T-helper 2 cell (primary cell): ENCODE results near the gene RETSAT.
"Not testable (repeated sequence)": the region's sequence is repeated elsewhere in the genome, so short reads cannot be mapped to it uniquely, and the experiment has no call there.

Source experiments
- DNase-seq, 5 experiments: peaks; one replicate each; pipeline versions ENCODE4 v3.0.0 to v3.0.0-alpha.2; 2012 to 2022

RETSAT gene

DNA sequence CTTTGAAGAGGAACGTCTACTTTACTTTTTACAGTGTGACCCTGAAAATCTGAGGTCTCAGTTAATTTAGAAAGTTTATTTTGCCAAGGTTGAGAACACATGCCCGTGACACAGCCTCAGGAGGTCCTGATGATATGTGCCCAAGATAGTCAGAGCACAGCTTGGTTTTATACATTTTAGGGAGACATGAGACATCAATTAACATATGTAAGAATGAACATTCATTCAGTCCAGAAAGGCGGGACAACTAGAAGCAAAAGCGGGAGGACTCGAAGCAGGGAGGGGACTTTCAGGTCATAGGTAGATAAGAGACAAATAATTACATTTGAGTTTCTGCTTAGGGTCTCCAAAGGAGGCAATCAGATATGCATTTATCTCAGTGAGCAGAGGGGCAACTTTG, 23.9 kb upstream of the RETSAT start:
- DNase-seq: no peak

DNA sequence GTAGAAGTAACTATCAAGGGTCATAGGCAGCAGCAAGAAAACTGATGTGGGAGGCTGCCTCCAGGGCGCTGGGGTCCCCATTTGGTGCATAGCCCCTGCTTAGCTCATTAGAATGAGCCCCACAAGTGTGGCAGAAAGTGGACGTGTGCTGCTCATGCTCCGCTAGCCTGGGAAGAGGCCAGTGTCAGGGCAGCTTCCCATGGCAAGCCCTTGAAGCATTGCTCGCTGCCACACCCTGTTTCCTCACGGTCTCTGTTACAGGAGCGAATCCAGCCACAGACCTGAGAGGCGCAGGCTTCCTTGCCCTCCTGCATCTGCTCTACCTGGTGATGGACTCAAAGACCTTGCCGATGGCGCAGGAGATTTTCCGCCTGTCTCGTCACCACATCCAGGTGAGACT, 22.8 kb upstream of the RETSAT start:
- no peak for DNase-seq

DNA sequence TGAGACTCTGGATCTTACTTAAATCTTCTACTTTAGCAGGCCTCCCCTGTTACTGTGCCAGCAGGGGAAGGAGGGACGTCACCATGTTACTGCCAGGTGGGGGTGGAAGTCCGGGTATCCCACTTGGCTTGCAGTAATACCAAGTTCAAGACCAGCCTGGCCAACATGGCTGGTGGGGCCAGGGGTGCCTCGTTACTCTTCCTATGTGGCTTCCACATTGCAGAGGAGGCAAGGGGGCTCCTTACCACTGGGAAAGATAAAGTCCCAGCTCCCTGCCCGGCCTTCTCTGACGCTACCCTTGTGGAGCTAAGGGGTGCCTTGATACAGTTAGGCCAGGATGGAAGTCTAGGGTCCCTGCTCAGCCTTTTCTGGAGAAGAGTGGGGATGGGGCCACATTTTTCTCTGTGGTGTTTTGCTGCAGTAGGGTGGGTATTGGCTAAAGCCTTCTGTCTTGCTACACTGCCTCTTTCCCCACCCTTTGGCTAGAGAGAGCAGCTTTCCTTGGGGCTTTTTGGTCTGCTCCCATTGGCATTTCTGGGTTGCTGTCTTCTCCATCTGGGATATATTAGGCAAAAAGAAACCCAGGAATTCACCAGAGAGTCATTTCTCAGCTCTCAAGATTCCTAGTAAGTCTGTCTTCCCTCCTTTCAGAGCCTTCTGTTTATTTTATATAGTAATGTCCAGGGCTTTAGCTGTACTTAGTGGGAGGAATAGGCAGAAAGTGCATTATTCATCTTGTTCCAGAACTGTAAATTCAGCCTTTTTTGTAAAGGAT, 22.1 kb upstream of the RETSAT start:
- no peak for DNase-seq

DNA sequence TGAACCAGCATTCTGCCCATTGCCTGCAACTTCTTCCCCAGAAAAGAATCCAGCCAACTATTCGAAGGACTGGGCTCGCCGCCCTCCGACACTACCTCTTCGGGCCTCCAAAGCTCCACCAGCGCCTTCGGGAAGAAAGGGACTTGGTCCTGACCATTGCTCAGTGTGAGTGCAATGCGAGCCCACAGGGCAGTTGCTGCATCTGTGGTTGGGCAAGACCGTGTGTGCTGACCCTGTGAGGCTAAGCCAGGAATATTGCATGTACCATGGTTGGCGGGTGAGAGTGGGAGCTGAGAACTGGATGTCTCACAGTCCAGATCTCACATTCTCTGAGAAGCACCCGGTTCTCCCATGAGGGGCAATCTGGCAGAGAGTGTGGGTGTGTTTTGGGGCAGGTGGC, 16.7 kb upstream of the RETSAT start:
- DNase-seq: no peak

DNA sequence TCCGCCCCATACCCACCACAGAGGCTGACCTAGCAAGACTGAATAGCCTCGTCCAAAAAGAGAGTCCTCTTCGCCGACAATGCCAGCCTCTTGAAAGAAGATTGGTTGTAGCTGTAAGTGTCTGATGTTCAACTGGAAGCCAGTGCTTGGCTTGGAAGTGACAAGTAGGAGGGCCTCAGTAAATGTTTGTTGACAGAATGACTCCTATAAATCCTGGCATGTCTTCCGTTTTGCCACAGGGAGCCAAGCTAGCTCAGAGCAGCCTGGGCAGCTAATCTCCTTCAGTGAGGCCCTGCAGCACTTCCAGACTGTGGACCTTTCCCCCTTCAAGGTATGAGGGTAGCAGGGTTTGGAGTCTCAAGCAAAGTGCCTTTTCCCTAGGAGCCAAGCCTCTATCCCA, 15.2 kb upstream of the RETSAT start:
- no peak for DNase-seq

DNA sequence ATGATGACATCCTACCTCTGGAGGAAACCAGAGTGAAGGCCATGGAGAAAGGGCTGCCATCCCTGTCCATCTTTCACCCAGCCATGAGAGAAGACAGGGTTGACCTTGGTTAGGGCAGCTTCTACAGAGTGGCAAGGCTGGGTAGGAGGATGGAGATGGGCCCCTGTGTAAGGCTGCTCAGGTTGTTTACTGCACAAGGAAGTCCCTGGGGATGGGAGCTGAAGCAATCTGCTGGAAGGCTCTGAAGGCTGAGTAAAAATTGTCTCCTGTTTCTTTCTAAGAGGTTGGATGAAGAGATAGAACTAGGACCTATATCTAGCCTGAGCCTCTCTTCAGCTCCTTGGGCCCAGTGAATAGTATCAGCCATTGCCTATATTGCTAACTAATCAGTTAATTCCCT, 14.6 kb upstream of the RETSAT start:
- no peak for DNase-seq

DNA sequence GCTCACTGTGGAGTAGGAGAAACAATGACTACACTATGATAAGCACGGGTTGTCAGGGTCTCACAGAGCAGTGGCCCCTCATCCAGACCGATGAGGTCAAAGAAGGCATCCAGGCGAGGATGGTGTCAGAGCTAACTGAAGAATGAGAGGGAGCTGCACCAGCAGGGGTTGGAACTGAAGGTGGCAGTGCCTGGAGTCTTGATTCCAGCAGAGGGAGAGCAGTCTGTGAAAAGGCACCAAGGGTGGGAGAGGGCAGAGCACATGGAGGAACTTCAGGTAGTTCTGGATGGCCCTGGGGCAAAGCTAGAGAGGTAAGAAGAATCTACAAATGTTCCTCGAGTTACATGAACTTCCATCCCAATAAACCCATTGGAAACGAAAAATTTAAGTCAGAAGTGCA, 12.9 kb upstream of the RETSAT start:
- DNase-seq: no peak

DNA sequence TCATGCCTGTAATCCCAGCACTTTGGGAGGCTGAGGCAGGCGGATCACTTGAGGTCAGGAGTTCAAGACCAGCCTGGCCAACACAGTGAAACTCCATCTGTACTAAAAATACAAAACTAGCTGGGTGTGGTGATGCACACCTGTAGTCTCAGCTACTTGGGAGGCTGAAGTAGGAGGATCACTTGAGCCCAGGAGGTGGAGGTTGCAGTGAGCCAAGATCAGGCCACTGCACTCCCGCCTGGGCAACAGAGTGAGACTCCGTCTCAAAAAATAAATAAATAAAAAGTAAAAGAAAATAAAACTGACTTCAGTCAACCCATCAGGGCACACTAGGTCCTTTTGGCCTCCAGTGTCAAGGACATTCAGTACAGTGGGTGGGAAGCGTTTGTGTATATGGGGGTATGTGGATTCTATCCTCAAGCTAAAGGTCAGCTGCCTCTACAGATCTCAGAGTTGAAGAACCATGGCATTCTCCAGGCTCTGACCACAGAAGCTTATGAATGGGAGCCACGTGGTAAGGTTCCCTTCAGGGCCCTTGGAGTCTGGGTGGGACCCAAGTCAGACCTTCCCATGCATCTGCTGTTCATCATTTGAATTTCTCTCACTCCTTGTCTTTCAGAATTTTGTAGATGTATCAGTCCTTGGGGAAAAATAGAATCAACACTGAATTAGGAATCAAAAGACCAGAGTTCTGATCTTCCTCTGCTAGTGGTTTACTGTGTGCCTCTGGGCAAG, 8.5 kb upstream of the RETSAT start:
- DNase-seq: not testable (repeated sequence)

DNA sequence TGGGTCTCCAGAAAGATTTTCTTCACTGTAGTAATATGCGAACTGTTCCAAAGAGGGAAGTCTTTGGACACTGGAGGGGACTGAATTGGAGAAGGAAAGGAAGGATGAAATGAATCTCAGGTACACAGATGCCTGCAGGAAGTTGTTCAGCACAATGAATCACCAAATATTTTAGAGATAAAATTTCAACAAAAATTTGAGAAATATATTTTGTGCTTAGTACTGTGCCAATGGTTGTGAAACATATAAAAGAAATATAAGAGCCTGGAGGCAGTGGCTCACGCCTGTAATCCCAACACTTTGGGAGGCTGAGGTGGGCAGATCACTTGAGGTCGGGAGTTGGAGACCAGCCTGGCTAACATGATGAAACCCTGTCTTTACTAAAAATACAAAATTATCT, 3.4 kb upstream of the RETSAT start:
- no peak for DNase-seq

DNA sequence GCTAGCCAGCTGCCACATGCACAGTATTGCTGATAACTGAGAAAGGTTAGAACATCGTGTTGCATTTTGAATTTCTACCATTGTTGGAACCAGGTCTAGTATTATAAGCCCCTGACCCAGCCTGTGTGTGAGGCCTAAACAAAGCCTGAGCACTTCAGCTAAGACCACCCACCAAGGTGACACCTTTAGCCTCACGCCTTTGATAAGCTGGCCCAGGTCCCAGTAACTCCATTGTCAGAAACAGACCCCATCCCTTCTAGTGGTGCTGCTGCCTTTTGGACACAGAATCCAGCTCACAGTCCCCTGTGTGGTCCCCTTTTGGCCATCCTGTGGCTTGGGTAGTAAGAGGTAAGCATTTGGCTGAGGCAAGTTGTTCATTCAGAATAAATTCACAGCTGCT, 1.9 kb upstream of the RETSAT start:
- no peak for DNase-seq

DNA sequence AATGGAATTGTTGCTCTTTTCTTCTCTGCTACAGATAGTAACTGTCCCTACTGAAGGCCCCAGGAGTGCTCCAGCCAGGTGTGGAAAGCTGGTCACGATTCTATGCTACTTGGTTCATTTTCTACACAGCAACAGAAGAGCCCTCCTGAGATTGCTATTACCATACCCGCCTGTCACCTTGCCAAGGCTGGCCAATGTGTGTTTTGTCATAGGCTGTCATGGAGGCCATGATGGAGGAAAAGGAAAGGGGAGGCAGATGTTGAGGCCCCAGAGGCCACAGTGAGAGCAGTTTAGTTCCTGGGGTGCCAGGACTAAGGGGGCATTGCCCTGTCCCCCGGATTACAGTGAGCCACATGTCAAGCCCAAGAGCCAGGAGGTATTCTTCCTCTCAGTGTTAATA, 1.2 kb upstream of the RETSAT start:
- DNase-seq: peak in 1 of 5 experiments; percentile 24

DNA sequence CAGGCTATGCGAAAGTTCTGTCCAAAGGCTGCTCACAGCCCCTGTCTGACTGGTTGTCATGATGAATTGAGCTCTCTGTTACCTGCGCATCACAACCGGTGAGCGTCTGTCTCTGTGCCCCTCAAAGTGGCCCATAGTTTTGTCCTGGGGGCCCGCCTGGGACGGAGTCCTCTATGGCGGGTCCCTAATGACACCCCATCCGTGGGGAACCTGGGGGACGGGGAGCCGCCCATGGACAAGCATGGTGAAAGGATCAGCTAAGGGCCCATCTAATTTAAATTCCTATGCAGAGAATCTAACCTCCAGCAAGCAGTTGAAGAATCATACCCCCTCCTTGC, 714 bp upstream of the RETSAT start:
- peak in 1 of 5 experiments; percentile 2 for DNase-seq

DNA sequence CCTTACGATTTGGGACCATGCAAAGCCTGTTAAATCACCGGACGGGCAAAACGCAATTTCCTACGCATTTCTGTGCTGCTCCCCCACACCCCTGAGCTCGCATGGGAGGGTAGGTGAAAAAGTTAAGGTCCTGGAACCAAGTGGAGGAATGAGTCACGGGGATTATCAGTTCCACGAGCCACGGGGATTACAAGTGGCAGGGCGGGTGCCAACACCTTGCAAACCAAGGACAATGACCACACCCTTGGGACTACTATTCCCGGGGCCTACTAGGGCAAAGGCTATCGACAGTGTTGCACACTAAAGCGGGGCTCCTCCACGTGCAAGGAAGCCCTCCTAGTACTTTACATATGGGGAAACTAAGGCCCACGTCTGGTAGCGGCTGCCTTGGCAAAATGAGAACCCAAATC, 447 bp downstream of the RETSAT start:
- peak in 1 of 5 experiments; percentile 35 for DNase-seq

DNA sequence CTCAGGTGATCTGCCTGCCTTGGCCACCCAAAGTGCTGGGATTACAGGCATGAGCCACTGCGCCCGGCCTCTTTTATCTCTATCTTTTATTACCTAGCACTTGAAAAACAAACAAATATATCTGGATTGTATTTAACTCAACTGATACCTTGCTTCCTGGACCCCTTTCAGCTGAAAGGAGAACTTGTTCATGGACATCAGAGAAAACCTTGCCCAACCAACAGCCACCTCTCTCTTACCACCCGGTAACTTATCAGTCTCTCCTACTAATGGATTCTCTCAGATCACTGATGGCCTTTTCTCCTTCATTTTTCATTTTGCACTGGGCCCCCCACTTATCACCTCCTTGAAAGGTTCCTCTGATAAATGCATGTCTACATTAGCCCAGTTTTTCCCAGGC, 6.7 kb downstream of the RETSAT start:
- DNase-seq: no peak

DNA sequence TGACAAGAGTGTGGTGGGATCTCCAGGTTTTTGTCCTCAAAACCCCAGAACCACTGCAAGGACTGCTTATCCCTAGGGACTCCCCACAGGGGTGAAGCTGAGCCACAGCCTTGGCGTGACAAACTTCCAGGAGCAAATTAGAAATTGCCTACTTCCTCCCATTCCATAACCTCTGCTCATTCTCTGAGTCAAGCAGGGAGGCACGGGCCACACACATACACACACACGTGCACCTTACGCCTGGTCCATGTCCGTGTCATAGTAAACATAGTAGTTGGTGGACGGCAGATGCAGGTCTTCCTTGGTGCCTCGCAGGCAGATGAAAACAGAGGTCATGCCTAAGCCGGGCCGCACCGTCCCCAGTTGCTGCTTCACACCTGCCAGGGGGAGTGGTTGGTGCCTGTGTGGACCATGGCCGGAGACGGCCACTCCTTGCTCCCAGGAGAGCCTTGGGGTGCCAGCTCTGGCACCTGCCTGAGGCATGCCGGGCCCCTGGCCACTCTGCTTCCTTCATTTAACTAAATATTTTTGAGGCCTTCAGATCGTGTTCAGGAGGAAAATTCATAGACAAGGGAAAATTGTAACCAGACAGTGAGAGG, 9.9 kb downstream of the RETSAT start:
- DNase-seq: no peak

DNA sequence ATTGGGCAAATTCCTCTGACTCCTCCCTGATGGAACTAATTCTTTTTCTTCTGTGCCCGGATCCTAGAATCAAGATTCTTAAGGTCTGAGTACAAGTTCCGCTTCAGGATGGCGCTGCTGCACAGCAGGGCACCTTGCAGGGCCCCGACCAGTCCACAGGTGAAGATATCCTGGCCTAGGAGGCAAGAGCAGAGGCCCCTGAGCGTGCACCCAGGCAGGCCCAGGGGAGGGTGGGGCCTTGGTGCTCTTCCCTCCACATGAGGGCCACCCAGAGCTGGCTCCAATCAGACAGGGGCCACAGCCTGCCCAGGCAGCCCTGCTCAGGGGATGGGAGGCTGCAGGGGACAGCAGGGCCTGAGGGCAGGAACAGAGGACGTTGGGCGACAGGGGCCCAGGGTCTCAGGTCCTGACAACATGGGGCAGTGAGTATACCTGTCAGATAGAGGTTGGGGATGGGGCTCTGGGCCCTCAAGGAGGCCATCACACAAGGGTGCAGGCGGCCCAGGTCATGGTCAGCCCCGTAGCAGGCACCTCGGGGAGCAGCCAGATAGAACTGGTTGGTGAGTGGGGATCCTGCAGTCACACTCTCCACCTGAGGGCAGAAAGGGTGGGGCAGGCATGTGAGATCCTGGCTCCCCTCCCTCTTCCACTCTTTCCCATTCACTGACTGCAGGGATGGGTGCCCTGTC, 11.0 kb downstream of the RETSAT start:
- not testable (repeated sequence) for DNase-seq

DNA sequence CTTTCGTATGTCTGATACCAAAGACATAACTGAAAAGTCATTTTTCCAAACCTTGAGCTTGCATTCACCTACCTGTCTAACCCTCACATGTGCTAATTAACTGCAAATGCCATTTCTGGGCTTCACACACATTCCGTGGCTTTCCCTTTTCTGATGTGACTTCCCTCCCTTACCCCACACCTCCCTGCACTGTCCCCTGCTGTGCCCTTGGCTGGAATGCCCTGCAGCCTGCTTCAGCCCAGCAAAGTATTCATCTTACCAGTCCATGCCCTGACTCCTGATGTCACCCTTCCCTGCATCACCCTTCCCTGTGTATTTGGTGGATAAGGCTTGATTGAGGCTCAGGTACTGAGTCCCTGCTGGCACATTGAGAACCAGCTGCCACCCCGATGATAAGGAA, 12.2 kb downstream of the RETSAT start:
- no peak for DNase-seq

DNA sequence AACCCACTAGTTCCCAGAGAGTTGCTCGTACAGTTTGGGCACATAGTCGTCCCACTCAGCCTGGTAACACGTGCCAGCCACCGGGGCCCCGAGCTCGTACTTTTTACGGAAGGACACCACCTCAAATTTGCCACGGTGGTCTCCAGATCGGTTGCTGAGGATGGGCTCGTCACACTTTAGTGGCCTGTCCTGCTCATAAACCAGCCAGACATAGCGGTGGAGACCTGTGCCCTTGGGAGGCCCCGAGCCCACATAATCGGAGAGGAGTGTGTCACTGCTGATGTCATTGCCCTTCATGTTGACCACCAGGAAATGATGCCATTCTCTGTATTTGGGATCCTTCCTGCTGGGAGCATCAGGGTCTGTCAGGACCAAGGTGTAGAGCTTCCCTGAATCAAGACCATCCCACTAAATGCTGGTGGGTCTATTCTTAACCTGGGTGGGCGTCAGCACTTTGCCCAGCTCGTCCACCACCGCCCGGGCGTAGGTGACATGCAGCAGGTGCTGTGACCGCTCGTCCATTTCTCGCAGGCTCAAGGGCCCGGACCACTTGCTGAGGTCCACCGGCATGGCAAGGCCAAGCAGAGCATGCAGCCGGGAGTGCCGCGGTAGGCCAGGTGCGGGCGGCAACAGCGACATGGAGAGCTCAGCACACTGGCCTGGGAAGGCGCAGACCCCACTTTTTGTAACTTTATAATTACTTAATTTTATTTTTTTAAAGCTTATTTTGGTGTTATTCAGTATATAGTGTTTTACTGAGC, 12.9 kb downstream of the RETSAT start:
- no peak for DNase-seq

DNA sequence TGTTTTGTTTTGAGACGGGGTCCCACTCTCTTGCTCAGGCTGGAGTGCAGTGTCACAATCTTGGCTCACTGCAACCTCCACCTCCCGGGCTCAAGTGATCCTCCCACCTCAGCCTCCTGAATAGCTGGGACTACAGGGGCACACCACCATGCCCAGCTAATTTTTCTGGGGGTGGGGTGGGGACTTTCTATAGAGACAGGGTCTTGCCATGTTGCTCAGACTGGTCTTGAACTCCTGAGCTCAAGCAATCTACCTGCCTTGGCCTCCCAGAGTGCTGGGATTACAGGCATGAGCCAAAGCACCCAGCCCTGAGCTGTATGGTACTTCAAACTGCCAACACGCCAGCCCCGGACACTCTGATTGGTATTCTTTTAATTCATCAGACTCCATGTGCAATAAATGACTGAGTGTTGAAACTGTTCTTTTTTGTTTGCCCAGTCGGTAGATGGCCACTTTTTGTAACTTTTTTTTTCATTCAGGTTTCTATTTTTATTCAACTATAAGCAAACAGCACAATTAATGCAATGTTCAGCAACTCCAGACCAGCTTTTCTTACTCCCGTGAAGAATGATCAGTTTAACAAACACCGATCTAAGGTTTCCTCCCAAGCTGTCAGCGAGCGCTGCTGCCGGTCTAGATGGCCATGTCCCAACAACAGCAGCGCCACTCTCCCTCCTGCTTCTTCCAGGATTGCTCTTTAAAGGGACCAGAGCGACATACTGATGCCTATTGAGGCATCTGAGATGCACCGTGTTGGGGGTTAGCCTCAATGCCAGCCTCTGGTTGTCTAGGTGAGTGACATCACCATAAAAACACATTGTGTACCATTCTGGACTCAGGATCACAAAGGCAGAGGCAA, 14.1 kb downstream of the RETSAT start:
- no peak for DNase-seq

DNA sequence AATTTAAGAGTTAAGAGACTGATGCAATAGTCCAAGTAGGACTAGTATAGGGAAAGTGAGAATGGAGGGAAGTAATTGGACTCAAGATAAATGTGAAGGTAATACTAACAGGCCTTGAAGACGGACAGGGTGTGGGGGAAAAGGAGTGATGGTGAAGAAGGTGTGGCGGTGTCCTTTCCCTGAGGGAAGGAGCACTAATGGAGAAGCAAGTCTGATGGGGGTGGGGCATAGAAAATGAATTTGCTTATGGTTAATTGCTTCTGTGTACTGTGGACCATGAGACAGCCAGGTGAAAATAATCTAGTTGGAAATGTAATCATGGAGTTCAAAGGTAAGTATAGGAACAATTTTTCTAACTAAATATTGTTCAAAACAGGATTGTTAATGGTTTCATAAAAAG, 19.4 kb downstream of the RETSAT start:
- DNase-seq: no peak

DNA sequence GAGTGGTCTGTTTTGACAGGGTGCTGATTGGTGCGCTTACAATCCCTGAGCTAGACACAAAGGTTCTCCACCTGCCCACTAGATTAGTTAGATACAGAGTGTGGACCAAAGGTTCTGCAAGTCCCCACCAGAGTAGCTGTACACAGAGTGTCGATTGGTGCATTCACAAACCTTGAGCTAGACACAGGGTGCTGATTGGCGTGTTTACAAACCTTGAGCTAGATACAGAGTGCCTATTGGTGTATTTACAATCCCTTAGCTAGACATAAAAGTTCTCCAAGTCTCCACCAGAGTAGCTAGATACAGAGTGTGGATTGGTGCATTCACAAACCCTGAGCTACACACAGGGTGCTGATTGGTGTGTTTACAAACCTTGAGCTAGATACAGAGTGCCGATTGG, 20.5 kb downstream of the RETSAT start:
- DNase-seq: not testable (repeated sequence)
